RWPE2 (cell line): Measurements from ENCODE around the gene HIVEP3.

Source experiments
- ATAC-seq: fragments of 200-7000 bp; cut with Tn5 transposase; 3 replicates; pipeline ENCODE4 v1.9.1; 2021; ENCODE audit warnings: low read depth
- DNase-seq: peaks from one replicate; pipeline ENCODE4 v3.0.0-alpha.2; 2020; ENCODE audit warnings: low spot score
- H3K27ac ChIP-seq: fragments of 450-650 bp; 2 replicates; pipeline ENCODE4 v1.5.1; 2017; ENCODE audit warnings: mild to moderate bottlenecking; ENCODE audit not compliant: poor library complexity, severe bottlenecking
- H3K27me3 ChIP-seq: fragments of 250-450 bp; sonication (Bioruptor Pico); 2 replicates; pipeline ENCODE4 v1.5.1; 2021; ENCODE audit warnings: mild to moderate bottlenecking, moderate library complexity; ENCODE audit not compliant: insufficient read depth, poor library complexity, severe bottlenecking
- H3K36me3 ChIP-seq: fragments of 250-450 bp; sonication (Bioruptor Pico); 2 replicates; pipeline ENCODE4 v1.5.1; 2020; ENCODE audit warnings: low read depth, mild to moderate bottlenecking, moderate library complexity
- H3K4me1 ChIP-seq: fragments of 250-450 bp; sonication (Bioruptor Pico); 2 replicates; pipeline ENCODE4 v1.5.1; 2021; ENCODE audit warnings: mild to moderate bottlenecking, moderate library complexity; ENCODE audit not compliant: insufficient read depth, poor library complexity, severe bottlenecking
- H3K4me3 ChIP-seq: fragments of 250-450 bp; sonication (Bioruptor Pico); 2 replicates; pipeline ENCODE4 v1.5.1; 2021; ENCODE audit warnings: mild to moderate bottlenecking, moderate library complexity; ENCODE audit not compliant: severe bottlenecking
- H3K9me3 ChIP-seq: fragments of 250-450 bp; sonication (Bioruptor Pico); 2 replicates; pipeline ENCODE4 v1.5.1; 2021; ENCODE audit warnings: mild to moderate bottlenecking, moderate library complexity; ENCODE audit not compliant: severe bottlenecking
- TF ChIP-seq, protein P1 (sequence below): fragments of 450-650 bp; IDR thresholded peaks from one replicate; pipeline ENCODE4 v1.5.1; 2017; ENCODE audit warnings: mild to moderate bottlenecking, moderate library complexity; ENCODE audit not compliant: poor library complexity, severe bottlenecking

HIVEP3 gene

DNA sequence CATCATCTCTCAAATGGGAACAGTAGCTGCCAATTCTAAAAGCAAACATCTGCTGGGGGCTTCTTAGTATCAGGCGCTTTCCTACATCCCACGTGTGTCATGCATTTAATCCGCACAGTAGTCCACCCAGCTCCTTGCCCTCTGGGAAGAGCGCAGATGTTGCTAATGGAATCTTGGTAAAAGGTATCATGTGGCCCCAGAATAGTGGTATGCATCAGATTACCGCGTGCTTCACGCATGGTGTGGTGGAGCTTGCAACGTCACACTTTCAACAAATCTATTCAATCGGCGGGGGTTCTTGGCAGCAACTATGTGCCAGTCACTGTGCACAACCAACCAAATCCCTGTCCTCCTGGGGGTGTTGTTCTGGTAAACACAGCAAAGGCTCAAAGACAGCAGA, 141.0 kb downstream of the HIVEP3 start:
- Histone ChIP-seq H3K9me3 (no peaks in the 10 kb centered on the region), H3K36me3 (no peaks in the 10 kb centered on the region), H3K4me1 (no peaks in the 10 kb centered on the region), H3K27ac (no peak overlapping the region), H3K4me3 (no peak overlapping the region), H3K27me3 (no peaks in the 10 kb centered on the region)
- ATAC-seq (no peak), DNase-seq (no peak)
- TF ChIP-seq, protein P1, sequence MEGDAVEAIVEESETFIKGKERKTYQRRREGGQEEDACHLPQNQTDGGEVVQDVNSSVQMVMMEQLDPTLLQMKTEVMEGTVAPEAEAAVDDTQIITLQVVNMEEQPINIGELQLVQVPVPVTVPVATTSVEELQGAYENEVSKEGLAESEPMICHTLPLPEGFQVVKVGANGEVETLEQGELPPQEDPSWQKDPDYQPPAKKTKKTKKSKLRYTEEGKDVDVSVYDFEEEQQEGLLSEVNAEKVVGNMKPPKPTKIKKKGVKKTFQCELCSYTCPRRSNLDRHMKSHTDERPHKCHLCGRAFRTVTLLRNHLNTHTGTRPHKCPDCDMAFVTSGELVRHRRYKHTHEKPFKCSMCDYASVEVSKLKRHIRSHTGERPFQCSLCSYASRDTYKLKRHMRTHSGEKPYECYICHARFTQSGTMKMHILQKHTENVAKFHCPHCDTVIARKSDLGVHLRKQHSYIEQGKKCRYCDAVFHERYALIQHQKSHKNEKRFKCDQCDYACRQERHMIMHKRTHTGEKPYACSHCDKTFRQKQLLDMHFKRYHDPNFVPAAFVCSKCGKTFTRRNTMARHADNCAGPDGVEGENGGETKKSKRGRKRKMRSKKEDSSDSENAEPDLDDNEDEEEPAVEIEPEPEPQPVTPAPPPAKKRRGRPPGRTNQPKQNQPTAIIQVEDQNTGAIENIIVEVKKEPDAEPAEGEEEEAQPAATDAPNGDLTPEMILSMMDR, result no peak

DNA sequence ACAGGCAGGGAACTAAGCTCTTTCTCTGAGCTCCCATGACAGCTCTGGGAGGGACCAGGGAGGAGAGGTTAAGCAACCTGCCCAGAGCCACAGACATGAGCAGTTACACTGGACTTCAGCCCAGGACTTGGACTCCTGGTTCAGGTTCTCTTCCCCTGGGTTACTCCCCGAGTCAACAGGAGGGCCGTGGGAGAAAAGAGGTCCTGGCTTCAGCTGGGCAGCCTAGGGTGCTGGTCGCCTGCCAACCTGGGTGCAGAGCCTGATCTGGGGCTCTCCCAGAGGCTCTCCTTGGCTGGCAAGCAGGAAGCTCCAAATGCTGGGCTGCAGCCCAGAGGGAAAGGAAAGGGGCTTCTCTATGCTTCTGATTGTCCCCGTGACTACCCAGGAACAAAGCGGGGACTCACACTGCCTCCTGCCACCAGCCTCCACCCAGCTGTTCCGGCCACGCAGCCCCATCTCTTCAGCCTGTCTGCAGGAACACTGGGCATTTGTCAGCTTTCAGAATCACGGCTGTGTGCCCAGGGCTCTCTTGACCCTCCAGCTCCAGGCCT, 141.8 kb downstream of the HIVEP3 start:
- H3K27ac ChIP-seq, result no peak overlapping the region
- no peaks in the 10 kb centered on the region for H3K4me1 ChIP-seq
- no peaks in the 10 kb centered on the region for H3K27me3 ChIP-seq
- no peaks in the 10 kb centered on the region for H3K9me3 ChIP-seq
- DNase-seq (no peak), ATAC-seq (no peak)
- TF ChIP-seq, protein P1, result no peak
- H3K36me3 ChIP-seq, result no peaks in the 10 kb centered on the region
- H3K4me3 ChIP-seq, result no peak overlapping the region

DNA sequence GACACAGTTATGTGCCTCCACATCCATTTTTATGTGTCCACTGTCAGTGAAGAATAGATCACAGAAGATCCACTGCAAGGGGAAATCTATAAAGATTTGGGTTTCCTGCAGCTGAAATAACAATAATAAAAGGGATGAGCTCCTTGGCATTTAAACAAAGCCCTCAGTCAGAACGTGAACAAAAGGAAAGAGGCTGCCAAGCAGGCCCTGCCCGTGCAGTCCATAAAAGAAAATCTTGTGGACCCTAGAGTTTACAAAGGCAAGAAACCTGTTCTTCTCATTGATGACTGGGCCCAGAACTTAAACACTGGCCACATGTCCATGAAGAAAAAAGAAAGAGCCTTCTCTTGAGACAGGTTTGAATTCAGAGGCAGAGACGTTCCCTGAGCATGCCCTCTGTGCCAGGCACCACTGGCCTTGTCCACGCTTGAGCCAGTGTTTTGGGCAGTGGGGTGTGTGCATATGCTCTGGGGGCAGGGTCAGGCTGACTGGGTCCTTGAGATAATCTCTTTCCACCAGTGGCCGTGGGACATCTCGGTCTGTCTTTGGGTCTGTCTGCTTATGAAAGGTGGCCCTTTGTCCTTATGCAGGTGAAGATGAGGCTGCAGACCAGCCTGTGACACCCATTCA, 142.7 kb downstream of the HIVEP3 start:
- ATAC-seq (no peak), DNase-seq (no peak)
- no peaks in the 10 kb centered on the region for H3K27me3 ChIP-seq
- no peaks in the 10 kb centered on the region for H3K36me3 ChIP-seq
- H3K4me3 ChIP-seq, result no peak overlapping the region
- no peaks in the 10 kb centered on the region for H3K4me1 ChIP-seq
- TF ChIP-seq, protein P1, result no peak
- no peaks in the 10 kb centered on the region for H3K9me3 ChIP-seq
- no peak overlapping the region for H3K27ac ChIP-seq

DNA sequence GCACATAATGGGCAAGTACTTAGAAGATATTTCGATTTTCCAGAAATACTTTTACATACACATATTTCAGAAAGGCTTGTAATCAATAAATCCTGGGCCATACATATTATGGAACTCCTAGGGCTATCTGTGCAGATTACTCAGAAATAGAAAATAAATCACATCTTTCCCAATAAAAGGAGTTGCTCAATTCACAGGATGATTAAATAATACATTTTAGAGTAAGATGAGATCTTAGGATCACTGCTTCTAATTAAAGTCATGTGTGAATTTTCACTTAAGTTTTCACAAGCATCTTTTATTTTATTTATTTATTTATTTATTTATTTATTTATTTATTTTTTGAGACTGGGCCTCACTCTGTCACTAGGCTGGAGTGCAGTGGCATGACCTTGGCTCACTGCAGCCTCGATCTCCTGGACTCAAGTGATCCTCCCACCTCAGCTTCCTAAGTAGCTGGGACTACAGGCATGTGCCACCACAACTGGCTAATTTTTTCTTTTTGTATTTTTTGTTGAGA, 144.2 kb downstream of the HIVEP3 start:
- TF ChIP-seq, protein P1, result no peak
- Histone ChIP-seq H3K9me3 (no peaks in the 10 kb centered on the region), H3K36me3 (no peaks in the 10 kb centered on the region), H3K4me1 (no peaks in the 10 kb centered on the region), H3K27me3 (no peaks in the 10 kb centered on the region), H3K27ac (no peak overlapping the region), H3K4me3 (no peak overlapping the region)
- DNase-seq, result no peak
- no peak for ATAC-seq

DNA sequence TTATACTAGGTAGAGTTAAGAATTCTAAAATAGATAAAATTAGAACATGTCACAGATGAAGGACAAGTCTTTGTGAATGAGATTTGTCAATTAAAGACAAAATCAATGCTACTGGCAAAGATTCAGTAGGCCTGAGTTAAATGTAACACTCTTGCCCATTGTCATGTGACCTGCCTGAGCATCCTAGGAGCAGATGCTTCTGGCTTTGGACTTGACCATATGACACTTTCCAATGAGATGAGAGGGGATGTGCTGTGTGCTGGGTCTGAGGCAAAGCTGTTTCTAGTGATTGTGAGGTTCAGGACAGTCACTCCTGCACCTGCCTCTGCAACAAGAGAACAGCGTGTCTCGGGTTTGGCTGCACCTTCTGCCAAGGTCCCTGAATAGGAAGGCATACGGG, 144.9 kb downstream of the HIVEP3 start:
- Histone ChIP-seq H3K4me1 (no peaks in the 10 kb centered on the region), H3K9me3 (no peaks in the 10 kb centered on the region), H3K4me3 (no peak overlapping the region), H3K27me3 (no peaks in the 10 kb centered on the region), H3K36me3 (no peaks in the 10 kb centered on the region), H3K27ac (no peak overlapping the region)
- ATAC-seq, result no peak
- DNase-seq, result no peak
- TF ChIP-seq, protein P1, result no peak
